NCI-H345 (cell line): ENCODE results near the gene LIN54.
"Not testable (repeated sequence)": the region's sequence is repeated elsewhere in the genome, so short reads cannot be mapped to it uniquely, and the experiment has no call there.

ENCODE experiments used
- DNase-seq: peaks from one replicate; lab custom pipeline; 2025; lab: John Stamatoyannopoulos, UW

The LIN54 gene

GRCh38 chr4:83012200-83012686 lies 1.6 kb upstream of the LIN54 start:
- DNase-seq = no peak

DNA sequence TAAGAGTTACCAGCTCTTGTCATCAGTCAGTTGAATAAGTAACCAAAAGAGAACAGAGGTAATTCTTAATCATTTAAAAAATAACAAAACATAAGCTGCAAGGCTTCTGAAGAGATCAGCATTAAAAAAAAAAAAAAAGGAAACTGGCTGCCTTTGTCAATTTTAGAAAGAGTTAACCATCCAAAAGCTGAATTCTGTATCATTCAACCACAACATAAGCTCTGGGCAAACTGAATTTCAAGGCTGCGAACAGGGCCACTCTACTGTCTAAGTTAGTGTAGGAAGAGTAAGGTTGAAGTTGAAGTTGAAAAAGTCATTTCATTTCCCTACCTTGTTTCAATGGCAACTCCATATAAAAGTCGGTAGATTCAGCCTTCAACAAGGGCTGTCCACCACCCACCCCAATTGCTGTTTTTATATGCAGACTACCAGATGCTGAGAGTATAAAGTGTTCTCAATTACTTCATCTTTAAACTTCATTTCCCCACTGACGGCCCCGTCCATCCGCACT lies 1.1 kb upstream of the LIN54 start:
- DNase-seq = no peak

- no peak for DNase-seq
These were observed 507 bp downstream of the LIN54 start for GRCh38 chr4:83010111-83010521.

DNA sequence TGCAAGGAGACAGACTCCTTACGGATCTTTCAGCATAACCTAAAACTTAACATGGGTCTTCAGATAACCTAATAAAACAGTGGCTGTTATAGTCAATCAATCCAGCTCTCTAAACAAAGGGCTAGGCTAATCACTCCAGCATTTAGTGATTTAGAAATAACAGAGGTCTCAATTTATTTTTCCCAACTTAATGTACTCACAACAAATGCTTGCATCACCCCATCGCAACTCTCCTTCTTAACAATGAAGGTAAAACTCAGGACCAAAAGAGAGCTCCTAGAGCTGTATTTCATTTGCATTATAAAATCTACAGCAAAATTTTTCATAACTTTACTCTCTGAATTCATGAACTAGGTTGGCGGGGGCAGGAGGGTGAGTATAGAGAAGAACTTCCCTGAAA lies 1.1 kb downstream of the LIN54 start:
- no peak for DNase-seq

DNA sequence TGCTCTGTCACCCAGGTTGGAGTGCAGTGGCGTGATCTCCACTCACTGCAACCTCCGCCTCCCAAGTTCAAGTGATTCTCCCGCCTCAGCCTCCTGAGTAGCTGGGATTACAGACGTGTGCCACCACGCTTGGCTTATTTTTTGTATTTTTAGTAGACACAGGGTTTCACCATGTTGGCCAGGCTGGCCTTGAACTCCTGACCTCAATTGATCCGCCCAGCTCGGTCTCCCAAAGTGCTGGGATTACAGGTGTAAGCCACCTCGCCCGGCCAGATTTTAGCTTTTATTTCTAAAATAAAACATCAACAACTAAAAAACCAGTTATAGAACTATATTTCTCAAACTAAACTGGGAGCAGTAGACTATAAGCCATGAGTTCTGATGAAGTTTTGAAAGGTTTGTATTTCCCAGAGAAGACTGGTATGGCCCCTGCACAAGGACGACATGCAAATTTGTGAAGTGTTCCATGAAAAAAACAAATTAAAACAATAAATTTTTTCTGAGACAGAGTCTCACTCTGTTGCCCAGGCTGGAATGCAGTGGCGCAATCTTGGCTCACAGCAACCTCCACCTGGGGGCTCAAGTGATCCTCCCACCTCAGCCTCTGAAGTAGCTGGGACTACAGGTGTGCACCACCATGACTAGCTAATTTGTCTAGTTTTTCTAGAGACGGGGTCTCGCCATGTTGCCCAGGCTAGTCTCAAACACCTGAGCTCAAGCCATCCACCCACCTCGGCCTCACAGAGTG lies 7.4 kb downstream of the LIN54 start:
- DNase-seq = not testable (repeated sequence)

DNA sequence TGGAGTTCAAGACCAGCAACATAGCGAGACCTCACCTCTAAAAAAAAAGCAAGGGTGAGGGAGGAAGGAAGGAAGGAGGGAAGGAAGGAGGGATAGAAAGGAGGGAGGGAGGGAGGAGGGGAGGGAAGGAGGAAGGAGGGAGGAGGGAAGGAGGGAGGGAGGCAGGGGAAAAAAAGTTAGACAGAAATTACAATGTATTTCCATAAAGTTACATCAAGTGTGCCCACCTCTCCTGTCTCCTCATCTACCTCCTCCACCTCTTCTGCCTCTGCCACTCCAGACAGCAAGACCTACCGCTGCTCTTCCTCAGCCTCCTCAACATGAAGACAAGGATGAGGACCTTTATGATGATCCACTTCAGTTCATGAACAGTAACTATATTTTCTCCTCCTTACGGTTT lies 8.3 kb downstream of the LIN54 start:
- DNase-seq = no peak

- no peak for DNase-seq
These were observed 11.7 kb downstream of the LIN54 start for GRCh38 chr4:82998898-82999297.

DNA sequence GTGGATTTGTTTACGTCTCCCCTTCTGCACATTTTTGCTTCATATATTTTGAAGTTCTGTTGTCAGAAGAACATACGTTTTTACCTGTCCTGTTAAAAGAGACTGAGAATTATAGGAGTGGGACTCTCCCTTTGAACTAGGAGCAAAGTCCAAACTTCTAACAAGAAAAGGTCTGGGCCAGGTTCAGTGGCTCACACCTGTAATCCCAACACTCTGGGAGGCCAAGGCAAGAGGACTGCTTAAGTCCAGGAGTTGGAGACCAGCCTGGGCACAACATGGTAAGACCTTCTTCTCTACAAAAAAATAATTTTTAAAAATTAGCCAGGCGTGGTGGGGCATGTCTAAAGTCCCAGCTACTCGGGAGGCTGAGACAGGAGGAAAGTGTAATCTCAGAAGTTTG lies 15.8 kb downstream of the LIN54 start:
- no peak for DNase-seq

GRCh38 chr4:82989575-82990429 lies 20.8 kb downstream of the LIN54 start:
- DNase-seq = no peak

DNA sequence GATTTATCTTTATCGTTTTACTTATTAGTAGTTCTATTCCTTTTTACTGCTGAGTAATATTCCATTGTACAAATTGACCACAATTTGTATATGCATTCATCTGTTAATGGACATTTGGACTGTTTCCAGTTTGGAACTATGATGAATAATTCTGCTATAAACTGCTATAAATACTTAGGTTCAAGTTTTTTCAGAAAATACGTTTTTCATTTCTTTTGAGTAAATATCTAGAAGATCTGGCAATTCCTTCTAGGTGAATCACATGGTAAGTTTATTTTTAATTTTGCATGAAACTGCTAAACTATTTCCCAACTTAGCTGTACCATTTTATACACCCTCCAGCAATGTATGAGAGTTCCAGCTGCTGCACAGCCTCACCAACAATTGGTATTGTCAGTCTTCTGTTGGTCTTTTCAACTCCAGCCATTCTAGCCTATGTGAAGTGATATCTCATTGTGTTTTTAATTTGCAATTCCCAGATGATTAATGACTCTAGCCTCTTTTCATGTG lies 22.2 kb downstream of the LIN54 start:
- no peak for DNase-seq

GRCh38 chr4:82987519-82987918 lies 23.1 kb downstream of the LIN54 start:
- DNase-seq = not testable (repeated sequence)

DNA sequence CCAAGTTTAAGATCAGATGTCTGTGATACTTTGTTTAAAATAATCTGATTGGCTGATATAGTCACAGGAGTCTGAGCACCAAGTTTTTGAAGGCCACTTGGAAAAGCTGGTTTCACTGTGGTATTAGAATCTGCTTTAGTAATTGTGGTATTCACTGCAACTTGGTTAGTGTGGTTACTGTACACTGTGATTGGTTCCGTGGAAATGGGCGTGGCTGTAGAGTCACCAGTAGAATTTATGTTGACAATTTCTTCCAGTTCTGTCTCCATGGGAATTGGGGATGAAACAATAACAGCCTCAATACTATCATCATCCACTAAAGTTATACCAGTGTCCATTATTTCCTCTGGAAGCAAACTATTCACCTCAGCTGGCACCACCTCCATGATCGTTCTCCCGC lies 26.2 kb downstream of the LIN54 start:
- DNase-seq = no peak

- no peak for DNase-seq
These were observed 27.2 kb downstream of the LIN54 start for GRCh38 chr4:82983444-82983843.

DNA sequence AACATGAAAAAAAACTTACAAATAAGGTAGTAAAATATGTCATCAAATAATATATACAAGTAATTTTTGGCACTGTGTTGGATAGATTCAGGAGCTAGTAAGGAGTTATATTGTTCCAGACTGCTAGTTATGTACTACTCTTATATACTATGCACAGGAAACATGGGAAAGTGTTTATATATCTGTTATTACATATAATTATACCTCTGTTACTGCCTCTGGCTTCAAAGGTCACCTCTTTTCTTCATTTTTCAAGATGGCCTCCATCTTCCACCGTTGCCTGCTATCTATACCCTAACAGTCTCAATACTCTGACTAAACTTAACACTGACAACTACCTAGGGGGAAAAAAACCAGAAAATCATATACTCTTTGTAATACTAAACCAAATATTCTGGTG lies 29.5 kb downstream of the LIN54 start:
- no peak for DNase-seq

DNA sequence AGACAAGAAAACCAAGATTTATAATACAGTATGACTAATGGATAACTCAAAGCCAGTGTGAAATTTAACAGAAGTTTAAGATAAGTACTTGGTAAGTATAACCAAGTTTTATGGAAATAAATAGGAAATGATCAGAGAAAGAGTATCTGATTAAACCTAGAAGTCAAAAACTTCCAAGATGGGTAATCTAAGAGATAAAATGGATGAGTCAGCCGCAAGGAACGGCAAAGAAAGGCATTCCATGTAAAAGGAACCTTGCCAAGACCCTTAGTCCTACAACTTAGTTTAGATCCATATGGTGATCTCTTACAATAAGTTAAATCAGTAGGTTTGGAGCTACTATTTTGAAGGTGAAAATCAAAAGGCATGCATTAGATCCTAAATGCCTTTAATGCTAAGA lies 34.8 kb downstream of the LIN54 start:
- DNase-seq = no peak

DNA sequence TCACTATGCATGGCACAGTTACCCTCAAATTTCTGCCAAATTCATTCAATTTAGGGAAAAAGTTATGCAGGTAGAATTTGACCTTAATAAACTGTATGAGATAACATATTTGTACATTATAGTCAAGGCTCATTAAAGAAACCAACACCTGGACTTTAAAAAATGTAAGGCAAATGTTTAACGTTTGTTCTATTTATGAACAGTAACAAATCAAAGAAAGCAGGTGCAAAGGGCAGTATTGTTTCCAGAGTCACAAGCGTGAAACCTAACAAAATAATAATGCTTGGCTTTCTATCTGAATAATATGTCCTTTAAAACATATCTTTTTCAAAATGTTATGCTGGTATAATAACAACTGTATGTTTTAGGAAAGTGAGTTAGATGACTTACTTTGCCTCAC lies 41.2 kb downstream of the LIN54 start:
- no peak for DNase-seq

GRCh38 chr4:82968972-82969371 lies 41.7 kb downstream of the LIN54 start:
- no peak for DNase-seq

GRCh38 chr4:82965763-82966162 lies 44.9 kb downstream of the LIN54 start:
- no peak for DNase-seq

DNA sequence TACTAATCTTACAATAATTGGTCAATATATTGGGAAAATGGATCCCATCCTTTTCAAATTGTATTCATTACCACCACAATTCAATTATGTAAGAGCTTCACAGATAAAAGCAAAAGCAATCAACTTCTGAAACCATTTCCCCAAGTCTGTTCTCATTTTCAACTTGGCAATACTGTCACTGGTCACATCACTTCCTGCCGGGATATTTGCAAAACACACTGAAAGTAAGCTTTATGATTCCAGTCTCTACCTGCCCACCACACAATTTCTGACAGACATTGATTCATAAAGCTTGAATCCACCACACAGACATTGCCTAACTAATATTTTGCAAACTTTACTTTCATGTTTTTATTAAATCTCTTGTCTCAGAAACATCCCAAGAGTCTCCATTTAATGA lies 53.6 kb downstream of the LIN54 start:
- DNase-seq = no peak

GRCh38 chr4:82954212-82954611 lies 56.4 kb downstream of the LIN54 start:
- DNase-seq = no peak

DNA sequence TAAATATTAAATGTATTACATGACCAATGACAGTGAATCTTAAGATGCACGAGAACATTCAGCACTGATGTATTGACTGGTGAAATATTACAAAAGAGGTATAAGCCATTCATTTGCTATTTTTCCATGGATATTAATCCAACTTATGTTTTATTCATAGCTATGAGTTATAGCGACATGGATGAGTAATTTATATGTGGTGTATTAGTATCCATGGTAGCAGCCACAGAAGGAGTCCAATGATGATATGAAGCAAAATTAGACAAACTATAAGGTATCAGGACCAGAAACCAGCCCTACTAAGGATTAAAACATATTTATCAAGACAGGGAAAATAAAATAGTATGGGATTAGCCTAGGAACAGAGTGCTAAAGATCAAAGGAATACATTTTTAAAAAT lies 59.4 kb downstream of the LIN54 start:
- DNase-seq = no peak

DNA sequence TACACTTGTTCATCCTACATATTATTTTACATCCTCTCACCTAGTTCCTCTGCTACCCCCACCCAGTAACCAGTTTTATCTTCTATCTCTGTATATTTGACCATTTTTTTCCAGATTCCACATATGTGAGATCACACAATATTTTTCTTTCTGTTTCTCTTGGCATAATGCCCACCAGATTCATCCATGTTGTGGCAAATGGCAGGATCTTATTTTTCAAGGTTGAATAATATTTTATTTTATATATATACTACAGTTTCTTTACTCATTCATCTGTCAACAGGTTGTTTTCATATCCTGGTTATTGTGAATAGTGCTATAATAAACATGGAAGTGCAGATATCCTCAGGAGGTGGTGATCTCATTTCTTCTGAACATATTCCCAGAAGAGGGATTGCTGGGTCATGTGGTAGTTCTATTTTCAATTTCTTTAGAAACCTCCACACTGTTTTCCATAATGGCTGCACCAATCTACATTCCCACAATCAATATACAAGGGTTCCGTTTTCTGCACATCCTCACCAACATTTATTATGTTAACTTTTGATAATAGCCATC lies 61.9 kb downstream of the LIN54 start:
- no peak for DNase-seq

- no peak for DNase-seq
These were observed 63.1 kb downstream of the LIN54 start for GRCh38 chr4:82947498-82947897.
